GM10266 (cell line): ENCODE measurements around the gene BCL2.

ENCODE experiments used
- DNase-seq: peaks from one replicate; pipeline ENCODE4 v3.0.0; 2012; ENCODE audit errors: extremely low spot score
- TF ChIP-seq, protein P1 (sequence below): IDR thresholded peaks from 2 replicates; pipeline ENCODE4 v1.5.1; 2012; ENCODE audit warnings: mild to moderate bottlenecking, low read depth; ENCODE audit not compliant: control insufficient read depth, insufficient read depth; ENCODE audit errors: missing control alignments

Gene BCL2

DNA sequence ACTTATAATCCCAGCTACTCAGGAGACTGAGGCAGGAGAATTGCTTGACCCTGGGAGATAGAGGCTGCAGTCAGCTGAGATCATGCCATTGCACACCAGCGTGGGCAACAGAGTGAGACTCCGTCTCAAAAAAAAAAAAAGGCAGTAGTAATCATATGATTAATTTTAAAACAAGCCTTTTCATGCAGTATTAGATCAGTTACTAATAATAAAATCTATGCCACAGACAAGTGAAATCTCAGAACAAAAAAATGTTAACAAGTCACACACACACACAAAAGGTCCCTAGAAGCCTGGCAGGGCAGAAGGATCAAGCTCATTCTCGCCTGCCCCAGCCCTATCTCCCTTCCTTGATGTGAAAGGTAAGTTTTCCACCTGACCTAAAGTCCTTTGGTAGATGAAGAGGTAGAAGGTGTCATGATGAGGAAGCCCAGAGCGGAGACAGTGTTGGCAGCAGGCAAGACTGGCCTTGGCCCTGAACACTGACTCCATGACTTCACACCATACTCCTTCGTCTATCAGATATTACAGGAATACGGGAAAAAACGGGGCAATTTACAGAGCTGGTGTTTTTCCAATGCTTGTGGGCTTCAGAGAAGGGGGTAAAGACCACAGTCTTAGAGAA, 36.8 kb upstream of the BCL2 start:
- DNase-seq = no peak
- TF ChIP-seq, protein P1, sequence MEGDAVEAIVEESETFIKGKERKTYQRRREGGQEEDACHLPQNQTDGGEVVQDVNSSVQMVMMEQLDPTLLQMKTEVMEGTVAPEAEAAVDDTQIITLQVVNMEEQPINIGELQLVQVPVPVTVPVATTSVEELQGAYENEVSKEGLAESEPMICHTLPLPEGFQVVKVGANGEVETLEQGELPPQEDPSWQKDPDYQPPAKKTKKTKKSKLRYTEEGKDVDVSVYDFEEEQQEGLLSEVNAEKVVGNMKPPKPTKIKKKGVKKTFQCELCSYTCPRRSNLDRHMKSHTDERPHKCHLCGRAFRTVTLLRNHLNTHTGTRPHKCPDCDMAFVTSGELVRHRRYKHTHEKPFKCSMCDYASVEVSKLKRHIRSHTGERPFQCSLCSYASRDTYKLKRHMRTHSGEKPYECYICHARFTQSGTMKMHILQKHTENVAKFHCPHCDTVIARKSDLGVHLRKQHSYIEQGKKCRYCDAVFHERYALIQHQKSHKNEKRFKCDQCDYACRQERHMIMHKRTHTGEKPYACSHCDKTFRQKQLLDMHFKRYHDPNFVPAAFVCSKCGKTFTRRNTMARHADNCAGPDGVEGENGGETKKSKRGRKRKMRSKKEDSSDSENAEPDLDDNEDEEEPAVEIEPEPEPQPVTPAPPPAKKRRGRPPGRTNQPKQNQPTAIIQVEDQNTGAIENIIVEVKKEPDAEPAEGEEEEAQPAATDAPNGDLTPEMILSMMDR = no peak

- TF ChIP-seq, protein P1 = no peak
- DNase-seq = no peak
Measured at GRCh38 chr18:63350230-63350629, 30.7 kb upstream of the BCL2 start.

DNA sequence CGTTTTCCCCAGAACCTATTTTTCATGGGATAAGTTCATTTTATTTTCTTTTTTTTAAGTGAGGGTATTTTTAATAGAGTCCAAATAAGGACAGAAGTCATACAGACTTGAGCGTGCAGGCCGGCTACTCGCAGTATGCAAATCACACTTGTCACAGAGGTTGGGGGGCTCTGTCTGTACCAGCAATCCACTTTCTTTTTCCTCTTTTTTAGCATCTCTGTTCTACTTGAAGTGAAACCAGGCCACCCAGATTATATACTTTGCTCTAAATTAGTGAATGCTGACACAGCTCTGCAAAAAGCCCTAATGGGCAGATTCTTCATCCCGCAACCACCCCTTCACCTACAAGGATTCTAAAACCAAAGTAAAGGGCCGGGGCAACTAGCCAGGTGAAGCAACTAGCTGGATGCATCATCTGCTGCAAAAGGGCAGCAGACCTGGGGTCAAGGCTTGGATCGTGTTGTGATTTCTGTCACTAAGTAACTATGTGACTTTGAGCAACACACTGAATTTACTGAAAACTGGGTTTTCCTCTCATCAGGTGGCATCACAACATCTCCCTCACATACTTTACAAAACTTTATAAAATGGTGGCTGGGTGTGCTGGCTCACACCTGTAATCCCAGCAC, 29.1 kb upstream of the BCL2 start:
- no peak for DNase-seq
- TF ChIP-seq, protein P1 = no peak

- TF ChIP-seq, protein P1 = no peak
- DNase-seq = no peak
Measured at GRCh38 chr18:63346480-63347183, 27.1 kb upstream of the BCL2 start.

DNA sequence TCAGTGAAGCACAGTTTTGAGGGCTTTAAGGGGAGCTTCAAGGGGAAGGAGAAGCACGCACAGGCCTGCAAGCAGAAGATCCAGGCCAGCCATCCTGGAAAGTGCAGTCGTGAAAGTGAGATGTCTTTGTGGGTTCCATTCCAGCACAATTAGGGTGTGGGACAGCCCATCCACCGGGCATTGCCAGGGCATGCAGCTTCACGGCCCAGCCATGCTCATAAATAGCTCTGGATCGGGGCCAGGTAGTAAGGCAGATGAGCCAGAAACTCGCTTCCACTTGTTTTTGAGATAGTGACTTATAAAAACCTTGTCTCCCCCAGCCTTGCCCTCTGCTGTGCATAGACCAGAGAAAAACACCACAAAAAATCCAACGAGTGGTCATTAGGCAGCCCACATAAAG, 26.5 kb upstream of the BCL2 start:
- DNase-seq = no peak
- TF ChIP-seq, protein P1 = no peak

DNA sequence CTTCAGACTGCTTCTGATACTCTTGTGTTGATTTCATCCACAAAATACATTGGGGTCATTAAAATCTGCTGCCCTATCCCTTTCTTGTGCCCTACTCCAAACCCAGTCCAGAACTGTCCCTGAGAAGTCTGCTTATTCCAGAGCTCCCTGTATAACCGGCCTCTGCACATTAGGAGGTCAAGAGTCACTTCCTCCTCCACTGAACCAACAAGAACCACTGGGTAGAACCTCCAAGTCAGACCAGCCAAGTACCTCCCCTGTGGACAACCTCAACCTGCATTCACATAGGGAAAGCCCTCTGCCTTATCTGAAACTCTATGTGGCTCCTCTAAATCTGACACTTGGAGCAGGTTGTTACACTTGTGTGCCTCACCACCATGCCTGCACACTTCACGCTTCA, 25.3 kb upstream of the BCL2 start:
- DNase-seq = no peak
- TF ChIP-seq, protein P1 = no peak

- TF ChIP-seq, protein P1 = no peak
- no peak for DNase-seq
Measured at GRCh38 chr18:63344263-63344662, 24.7 kb upstream of the BCL2 start.
